GM18858 (cell line): Measurements from ENCODE around the gene PADI2.

ENCODE experiments used
- ATAC-seq: cut with Tn5 transposase; IDR thresholded peaks from one replicate; pipeline ENCODE4 v1.9.1; 2021; ENCODE audit not compliant: unreplicated experiment

Gene PADI2

GRCh38 chr1:17024721-17025120 lies 94.5 kb downstream of the PADI2 start:
- no peak for ATAC-seq

- no peak for ATAC-seq
These were observed 95.7 kb downstream of the PADI2 start for GRCh38 chr1:17023573-17023972.

- ATAC-seq: no peak
These were observed 96.1 kb downstream of the PADI2 start for GRCh38 chr1:17023102-17023501.

- no peak for ATAC-seq
These were observed 97.4 kb downstream of the PADI2 start for GRCh38 chr1:17021896-17022295.

GRCh38 chr1:17020502-17020901 lies 98.7 kb downstream of the PADI2 start:
- no peak for ATAC-seq

GRCh38 chr1:17018849-17019248 lies 100.4 kb downstream of the PADI2 start:
- ATAC-seq: no peak

GRCh38 chr1:17017435-17017834 lies 101.8 kb downstream of the PADI2 start:
- ATAC-seq: no peak
